ENCODE measurements around the gene GRID1.

Gene GRID1

DNA sequence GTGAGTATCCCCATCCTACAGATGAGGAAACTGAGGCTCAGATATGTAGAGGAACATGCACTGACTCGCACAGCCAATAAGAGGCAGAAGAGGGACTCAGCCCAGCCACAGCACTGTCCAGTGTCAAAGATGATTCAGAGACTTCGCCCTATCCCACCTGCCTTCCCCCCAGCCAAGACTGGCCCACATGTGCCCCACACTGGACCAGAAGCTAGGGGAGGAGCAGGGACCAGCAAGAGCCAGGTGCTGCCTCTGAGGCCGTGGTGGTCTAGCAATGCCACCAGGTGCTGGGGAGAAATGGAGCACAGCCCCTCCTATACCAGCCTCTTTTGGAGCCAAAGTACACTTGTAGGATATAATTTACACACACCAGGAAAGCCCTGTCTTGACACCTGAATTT lies 22.3 kb downstream of the GRID1 start:
- Mint-ChIP-seq H3K4me3 (no peak overlapping the region), H3K27ac (no peak overlapping the region), H3K9me3 (no peaks in the 10 kb centered on the region), H3K27me3 (peaks cover 16% of the 10 kb centered on the region), H3K36me3 (no peaks in the 10 kb centered on the region), H3K4me1 (no peaks in the 10 kb centered on the region)
- ATAC-seq = no peak

DNA sequence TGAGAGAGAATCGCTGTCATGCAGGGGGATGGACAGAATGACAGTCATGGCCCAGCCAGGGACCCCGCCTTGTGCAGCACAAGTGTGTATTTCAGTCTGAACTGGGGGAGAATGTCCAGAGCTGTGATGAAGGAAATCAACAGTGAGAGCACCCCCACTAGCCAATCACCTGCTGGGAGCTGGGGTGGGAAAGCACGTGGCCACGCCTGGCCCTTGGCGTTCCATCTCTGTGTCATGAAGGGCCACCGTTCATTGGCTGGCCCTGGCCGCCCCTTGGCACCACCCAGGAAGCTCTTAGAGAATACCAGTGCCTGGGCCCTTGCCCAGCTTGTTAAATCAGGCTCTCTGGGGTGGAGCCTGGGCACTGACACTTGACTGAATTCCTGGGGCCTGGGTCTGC lies 22.8 kb downstream of the GRID1 start:
- no peak for ATAC-seq
- Mint-ChIP-seq H3K36me3 (no peaks in the 10 kb centered on the region), H3K4me3 (no peak overlapping the region), H3K9me3 (no peaks in the 10 kb centered on the region), H3K27me3 (peaks cover 21% of the 10 kb centered on the region), H3K27ac (no peak overlapping the region), H3K4me1 (no peaks in the 10 kb centered on the region)

DNA sequence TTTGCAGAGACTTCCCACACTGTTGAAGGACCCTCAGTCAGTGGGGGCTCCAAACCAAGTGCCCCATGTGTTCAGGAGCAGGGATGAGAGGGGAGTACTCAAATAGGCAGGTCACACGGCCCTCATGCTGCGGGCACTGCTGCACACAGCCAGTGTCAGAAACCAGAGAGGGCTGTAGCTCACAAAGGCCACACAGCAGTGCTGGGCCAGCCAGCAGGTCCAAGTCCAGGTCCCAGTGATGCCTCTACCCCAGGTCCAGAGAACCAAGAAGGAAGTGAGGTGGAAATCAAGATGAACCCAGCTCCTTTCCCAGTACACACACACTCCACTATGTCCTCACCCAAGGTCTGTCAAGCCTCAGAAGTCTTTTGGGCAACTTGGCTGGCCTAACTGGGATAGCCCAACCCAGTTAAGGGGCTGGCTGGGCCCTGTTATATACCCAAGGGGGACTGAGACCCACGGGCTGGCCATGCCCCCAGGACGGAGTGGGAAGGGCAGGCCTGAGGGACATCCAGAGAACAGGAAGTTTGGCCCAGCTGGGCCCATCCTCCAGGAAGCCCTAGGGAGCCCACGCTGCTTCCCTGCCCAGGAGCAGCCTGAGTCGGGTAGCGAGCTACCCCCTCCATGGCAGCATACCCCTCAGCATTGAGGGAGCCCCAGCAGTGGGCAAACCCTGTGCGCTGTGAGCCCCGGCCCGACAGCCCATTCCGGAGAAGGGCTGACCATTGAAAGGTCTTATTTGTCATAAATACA lies 24.3 kb downstream of the GRID1 start:
- Mint-ChIP-seq H3K4me1 (no peaks in the 10 kb centered on the region), H3K36me3 (no peaks in the 10 kb centered on the region), H3K27me3 (peaks cover 16% of the 10 kb centered on the region), H3K9me3 (no peaks in the 10 kb centered on the region), H3K27ac (no peak overlapping the region), H3K4me3 (no peak overlapping the region)
- ATAC-seq = no peak

DNA sequence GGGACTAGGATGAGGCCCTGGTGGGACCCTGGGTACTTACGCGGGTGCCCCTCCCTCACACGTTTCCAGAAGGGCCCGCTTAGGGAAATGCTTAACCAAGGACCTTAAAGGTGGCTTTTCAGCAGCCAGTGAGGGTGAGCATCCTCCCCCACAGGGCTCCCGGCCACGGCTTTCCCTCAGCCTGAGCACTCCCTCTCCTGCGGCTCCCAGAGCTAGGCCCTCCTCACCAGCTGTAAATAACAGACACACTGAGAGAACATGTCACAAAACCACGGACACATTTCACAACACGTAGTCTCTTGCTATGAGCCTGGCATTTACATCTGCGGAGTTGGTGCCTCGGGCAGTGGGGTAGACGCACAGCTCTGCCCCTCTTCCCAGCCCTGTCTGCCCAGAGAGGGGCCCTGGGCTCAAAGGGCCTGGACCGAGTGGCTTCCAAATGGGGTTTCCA lies 25.2 kb downstream of the GRID1 start:
- Mint-ChIP-seq H3K4me3 (no peak overlapping the region), H3K27ac (no peak overlapping the region), H3K36me3 (no peaks in the 10 kb centered on the region), H3K27me3 (peaks cover 16% of the 10 kb centered on the region), H3K9me3 (no peaks in the 10 kb centered on the region), H3K4me1 (no peaks in the 10 kb centered on the region)
- no peak for ATAC-seq

DNA sequence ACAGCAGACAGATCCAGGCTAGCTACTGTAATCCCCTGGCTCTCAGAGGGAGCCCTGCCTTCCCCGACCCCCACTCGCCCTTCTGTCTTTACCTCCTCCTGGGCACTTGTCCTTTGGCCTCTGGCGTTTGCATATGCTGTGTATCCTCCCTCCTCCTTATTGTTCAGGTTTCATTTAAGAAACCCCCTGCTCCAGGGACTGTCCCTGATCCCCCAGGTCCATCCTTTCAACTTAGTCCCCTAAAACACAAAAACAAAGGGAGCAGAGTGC lies 25.7 kb downstream of the GRID1 start:
- Mint-ChIP-seq H3K4me3 (no peak overlapping the region), H3K27ac (no peak overlapping the region), H3K27me3 (peaks cover 16% of the 10 kb centered on the region), H3K4me1 (no peaks in the 10 kb centered on the region), H3K9me3 (no peaks in the 10 kb centered on the region), H3K36me3 (no peaks in the 10 kb centered on the region)
- no peak for ATAC-seq

DNA sequence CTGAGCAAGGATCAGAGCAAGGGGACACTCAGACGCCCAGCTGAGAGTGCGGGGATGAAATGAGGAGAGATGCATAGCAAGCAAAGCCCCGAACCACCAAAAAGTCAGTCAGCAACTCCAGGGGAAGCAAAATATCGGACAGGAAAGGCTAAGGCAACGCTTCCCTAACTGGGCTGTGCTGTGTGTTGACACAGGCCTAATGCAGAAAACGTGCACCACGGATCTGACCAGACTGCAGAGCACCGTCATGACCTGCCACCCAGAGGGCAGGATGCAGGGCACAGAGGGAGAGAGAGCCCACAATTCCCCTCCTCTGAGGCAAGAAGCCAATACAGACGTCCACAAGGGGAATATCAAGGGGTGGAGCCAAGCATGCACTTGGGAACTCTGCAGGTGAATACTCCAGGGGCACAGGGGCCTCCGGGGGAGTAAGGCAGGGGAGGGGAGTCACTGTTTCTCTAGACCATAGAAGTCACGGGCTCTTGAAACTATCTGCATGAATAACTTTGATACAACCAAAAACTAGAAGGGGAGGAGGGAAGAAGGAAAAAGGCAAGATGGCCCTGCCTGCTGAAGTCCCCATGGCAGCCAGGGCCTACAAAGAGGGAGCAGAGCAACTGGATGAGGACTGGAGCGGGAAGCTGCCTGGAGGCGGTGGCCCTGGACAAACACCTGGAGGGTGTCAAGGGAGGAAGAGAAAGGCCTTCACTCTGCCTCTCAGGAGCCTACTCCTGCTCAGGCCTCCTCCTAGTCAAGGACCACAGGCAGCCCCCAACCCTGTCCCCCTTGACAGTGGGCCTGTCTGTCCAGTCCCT lies 26.2 kb downstream of the GRID1 start:
- H3K27ac Mint-ChIP-seq = no peak overlapping the region
- no peak for ATAC-seq
- H3K9me3 Mint-ChIP-seq = no peaks in the 10 kb centered on the region
- peaks cover 16% of the 10 kb centered on the region for H3K27me3 Mint-ChIP-seq
- H3K4me3 Mint-ChIP-seq = no peak overlapping the region
- no peaks in the 10 kb centered on the region for H3K36me3 Mint-ChIP-seq
- no peaks in the 10 kb centered on the region for H3K4me1 Mint-ChIP-seq

DNA sequence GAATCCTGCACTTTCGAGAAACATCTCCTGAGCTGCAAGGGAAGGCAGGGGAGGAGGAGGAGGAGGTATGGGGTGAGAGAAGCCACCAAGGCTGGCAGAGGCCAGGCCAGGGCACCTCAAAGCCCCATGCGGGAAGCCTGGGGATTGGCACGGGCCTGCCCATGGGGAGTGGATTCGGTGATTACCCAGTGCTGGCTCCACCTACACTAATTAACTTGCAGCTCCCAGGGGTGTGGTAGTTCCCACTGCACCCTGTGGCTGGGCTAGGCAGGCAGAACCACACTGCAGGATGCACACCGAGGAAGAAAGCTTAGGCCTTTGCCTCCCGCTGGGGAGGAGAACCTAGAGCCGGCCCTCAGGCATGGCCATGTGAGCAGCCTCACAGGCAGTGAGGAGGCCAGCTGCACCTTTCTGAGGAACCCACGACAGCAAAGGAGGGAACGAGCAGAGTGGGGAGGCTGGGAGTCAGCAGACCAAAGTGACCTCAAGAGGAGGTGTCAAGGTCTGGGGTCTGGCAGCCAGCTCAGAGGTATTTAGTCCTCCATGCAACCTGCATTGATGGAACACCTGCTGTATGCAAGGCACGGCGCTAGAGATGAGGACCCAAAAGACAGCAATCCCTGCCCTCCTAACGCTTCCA lies 27.2 kb downstream of the GRID1 start:
- Mint-ChIP-seq H3K4me3 (no peak overlapping the region), H3K4me1 (no peaks in the 10 kb centered on the region), H3K27ac (no peak overlapping the region)

DNA sequence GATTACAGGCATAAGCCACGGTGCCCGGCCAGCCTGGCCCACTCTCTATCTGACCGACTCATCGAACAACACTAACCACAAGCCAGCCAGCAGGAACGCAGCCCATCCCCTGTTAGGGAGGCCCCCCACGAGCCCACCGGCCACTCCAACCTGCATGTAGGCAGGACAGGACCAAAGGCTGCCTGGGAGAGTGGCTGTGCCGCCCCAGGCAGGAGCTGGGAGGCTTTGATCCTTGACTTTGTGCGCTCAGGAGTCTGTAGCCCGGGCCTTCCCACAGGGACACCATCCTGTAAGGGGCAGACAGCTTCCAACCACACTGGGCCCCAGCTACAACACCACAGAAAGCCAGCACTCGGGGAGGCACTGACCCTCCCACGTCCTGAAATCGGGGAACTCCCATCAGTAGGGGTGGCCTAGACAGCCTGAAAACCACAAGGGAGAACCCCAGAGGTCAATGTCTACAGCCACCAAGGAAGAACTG lies 29.4 kb downstream of the GRID1 start:
- no peaks in the 10 kb centered on the region for H3K36me3 Mint-ChIP-seq
- no peak overlapping the region for H3K27ac Mint-ChIP-seq
- no peak for ATAC-seq

More for the DNA sequence above, 27.2 kb downstream of the GRID1 start:
- peaks cover 16% of the 10 kb centered on the region for H3K27me3 Mint-ChIP-seq
- H3K9me3 Mint-ChIP-seq = no peaks in the 10 kb centered on the region
- H3K36me3 Mint-ChIP-seq = no peaks in the 10 kb centered on the region
- no peak for ATAC-seq

DNA sequence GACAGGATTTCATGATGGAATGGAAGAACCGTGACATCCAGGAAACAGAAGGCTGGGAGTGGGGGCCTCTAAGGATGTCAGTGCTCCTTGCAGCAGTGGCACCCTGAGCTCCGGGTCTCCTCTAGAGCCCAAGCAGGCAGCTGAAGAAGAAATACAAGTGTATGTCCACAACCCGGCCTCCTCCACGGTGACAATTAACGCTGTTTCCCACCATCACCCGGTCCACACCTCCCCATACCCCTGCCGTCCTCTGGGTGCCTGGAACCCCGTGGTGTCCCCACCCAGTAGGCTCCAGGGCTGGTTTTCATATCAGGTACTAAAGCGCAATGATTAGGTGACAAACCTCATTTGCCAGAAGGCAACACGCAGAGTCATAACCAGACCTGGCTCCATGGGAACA lies 30.3 kb downstream of the GRID1 start:
- H3K27ac Mint-ChIP-seq = no peak overlapping the region
- no peaks in the 10 kb centered on the region for H3K36me3 Mint-ChIP-seq
- H3K9me3 Mint-ChIP-seq = no peaks in the 10 kb centered on the region
- H3K4me1 Mint-ChIP-seq = no peaks in the 10 kb centered on the region
- H3K27me3 Mint-ChIP-seq = peaks cover 30% of the 10 kb centered on the region
- H3K4me3 Mint-ChIP-seq = no peak overlapping the region
- no peak for ATAC-seq

More for the DNA sequence above, 29.4 kb downstream of the GRID1 start:
- Mint-ChIP-seq H3K27me3 (peaks cover 28% of the 10 kb centered on the region), H3K4me3 (no peak overlapping the region), H3K4me1 (no peaks in the 10 kb centered on the region), H3K9me3 (no peaks in the 10 kb centered on the region)

DNA sequence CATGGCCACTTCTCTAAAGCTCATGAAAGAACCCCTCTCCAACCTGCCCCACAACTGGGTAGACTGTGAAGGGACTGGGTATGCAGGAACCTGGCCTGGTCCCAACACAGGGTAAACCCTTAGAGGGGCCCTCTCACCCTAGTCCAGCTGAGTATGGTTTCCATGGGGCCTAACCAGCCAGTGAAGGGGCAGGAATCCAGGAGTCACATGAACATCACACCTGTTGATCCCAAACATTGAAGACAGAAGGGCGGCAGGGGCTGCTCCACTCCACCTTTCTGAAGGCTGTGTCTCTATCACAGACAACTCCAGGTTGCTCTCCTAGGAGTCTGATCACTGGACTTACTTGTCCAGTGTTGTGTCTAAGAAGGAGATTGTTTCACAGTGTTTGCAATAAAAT lies 30.8 kb downstream of the GRID1 start:
- ATAC-seq = no peak
- H3K36me3 Mint-ChIP-seq = no peaks in the 10 kb centered on the region
- no peak overlapping the region for H3K27ac Mint-ChIP-seq
- no peaks in the 10 kb centered on the region for H3K4me1 Mint-ChIP-seq
- no peak overlapping the region for H3K4me3 Mint-ChIP-seq
- H3K27me3 Mint-ChIP-seq = peaks cover 33% of the 10 kb centered on the region
- H3K9me3 Mint-ChIP-seq = no peaks in the 10 kb centered on the region

DNA sequence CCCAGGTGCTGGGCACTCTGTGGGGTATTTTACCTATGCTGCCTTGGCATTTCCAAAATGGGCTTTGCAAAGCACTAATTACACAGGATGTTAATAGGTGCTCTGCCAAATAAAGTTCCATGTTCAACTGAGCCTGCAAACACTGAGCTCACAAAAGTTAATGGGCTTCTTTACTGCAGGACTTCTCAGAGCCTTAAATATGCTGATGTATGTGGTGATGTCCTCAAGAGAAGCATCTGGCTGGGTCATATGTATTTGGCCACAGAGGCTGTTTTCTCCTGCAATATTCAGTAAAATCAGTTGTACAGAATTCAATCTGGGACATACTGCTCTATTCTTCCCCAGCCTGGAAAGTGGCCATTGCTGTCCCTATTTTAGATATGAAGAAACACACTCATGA lies 31.3 kb downstream of the GRID1 start:
- Mint-ChIP-seq H3K9me3 (no peaks in the 10 kb centered on the region), H3K36me3 (no peaks in the 10 kb centered on the region), H3K27me3 (peaks cover 39% of the 10 kb centered on the region), H3K4me3 (no peak overlapping the region), H3K4me1 (no peaks in the 10 kb centered on the region), H3K27ac (no peak overlapping the region)
- ATAC-seq = no peak

DNA sequence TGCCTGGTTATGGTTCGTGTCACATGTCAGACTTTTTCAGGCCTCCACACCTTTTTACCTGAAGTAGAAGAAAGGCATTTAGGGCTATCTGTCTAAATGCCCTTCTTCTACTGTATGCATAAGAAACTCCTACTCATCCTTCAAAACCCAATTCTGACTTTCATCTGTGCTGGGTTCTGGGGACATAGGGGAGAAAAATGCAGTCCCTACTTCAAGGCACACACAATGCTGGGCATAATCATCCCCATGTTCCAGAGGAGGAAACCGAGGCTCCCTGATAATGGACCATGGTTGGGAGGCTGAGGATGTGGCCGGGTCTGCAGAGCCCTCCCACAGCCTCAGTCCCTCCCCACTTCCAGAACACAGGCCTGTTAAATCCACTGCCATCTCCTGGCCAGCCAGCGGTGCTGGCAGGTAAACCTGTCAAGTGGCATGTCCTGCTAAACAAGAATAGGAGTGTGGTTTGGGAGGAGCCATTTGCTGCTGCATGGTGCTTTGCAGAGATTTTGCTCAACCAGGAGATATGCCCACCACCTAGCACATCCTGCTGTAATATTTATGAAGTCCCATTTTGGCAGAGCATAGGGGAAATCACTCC lies 32.0 kb downstream of the GRID1 start:
- Mint-ChIP-seq H3K4me3 (no peak overlapping the region), H3K27me3 (peaks cover 41% of the 10 kb centered on the region), H3K4me1 (no peaks in the 10 kb centered on the region), H3K27ac (no peak overlapping the region), H3K36me3 (no peaks in the 10 kb centered on the region), H3K9me3 (no peaks in the 10 kb centered on the region)
- ATAC-seq = no peak

DNA sequence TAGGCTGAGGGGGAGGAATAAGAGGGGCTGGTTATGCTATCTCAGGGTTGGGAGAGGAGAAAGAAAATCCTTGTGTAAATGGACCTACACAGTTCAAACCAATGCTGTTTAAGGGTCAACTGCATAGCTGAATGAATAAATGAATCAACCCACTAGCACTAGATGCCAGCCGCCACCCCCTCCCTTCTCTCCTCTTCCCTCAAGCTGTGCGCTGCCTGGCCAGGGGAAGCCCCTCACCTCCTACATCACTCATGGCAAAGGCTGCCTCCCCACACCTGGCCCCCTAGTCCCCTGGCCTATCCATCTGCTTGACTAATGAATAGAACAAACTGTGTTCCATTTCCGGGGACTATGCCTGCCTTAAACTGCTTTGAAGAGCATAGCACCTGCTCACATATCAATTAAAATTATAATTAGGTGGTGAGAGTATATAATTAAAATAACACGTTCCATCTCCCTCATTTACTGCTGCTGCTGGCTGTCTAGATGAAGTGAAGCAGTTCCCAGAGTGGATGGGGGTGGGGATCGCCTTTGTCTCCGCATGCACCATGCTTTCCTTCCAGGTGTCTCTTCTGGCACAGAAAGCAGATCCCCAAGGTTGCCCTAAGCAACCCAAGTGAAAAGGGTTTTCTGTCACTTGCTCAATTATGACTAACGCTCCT lies 32.6 kb downstream of the GRID1 start:
- H3K9me3 Mint-ChIP-seq = no peaks in the 10 kb centered on the region
- no peak for ATAC-seq
- H3K4me3 Mint-ChIP-seq = no peak overlapping the region
- H3K4me1 Mint-ChIP-seq = no peaks in the 10 kb centered on the region
- H3K27ac Mint-ChIP-seq = no peak overlapping the region
- H3K36me3 Mint-ChIP-seq = no peaks in the 10 kb centered on the region
- peaks cover 37% of the 10 kb centered on the region for H3K27me3 Mint-ChIP-seq

DNA sequence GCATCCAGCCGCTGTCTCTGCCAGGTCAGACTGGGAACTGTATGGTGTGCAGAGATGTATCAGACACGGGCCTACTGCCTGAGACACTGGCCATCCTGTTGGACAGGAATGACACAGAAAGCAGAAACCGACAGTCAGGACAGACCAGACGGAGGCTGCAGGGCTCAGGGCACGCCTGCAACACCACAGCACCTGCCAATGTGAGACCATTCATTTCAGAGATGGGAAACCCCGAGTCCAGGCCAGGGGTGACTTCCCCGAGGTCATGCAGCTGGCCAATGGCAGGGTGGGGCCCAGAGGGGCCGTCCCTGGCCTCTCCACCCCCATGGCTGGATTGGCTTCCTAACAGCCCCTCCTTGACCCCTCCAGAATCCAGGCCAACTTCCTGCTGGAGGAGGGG lies 34.7 kb downstream of the GRID1 start:
- ATAC-seq = no peak
- H3K4me1 Mint-ChIP-seq = no peaks in the 10 kb centered on the region
- H3K9me3 Mint-ChIP-seq = no peaks in the 10 kb centered on the region
- H3K4me3 Mint-ChIP-seq = no peak overlapping the region
- no peak overlapping the region for H3K27ac Mint-ChIP-seq
- H3K27me3 Mint-ChIP-seq = peaks cover 33% of the 10 kb centered on the region
- no peaks in the 10 kb centered on the region for H3K36me3 Mint-ChIP-seq
